K562 (cell line): Measurements from ENCODE around the gene SERPING1. TPM values are rescaled to one million over a fixed set of nuclear protein-coding genes. Genes with fewer than 3 reads are reported as not detected.

Source experiments
- ATAC-seq: fragments of 200-7000 bp; cut with Tn5 transposase; 3 replicates; pipeline ENCODE4 v1.9.1; 2020; ENCODE audit warnings: moderate library complexity
- BruUV-seq: library from RNA; stranded (reverse); fragments of 400-500 nt; replicated peaks from 2 replicates; lab custom pipeline; 2021; lab: Mats Ljungman, UMichigan
- CTCF ChIA-PET: fragments of 300-600 bp; formaldehyde crosslinking; extraction: SDS; loops from one replicate; lab custom pipeline; 2021; ENCODE audit warnings: low intra/inter-chr PET ratio; lab: Yijun Ruan, JAX
- POLR2A ChIA-PET: fragments of 300-600, 350-650 bp; sonication (Branson Sonifier 250); formaldehyde crosslinking; extraction: SDS; loops from one replicate; lab custom pipeline; 2021; ENCODE audit warnings: antibody characterized with exemption, inconsistent platforms; lab: Yijun Ruan, JAX
- DNase-seq, 4 experiments: peaks; one replicate each; pipeline versions ENCODE4 v3.0.0 to v3.0.0-alpha.2; 2011 to 2018; ENCODE audit warnings: low spot score in 3 of 4, mixed read lengths in 3 of 4; ENCODE audit errors: extremely low read depth in 1 of 4
- FAIRE-seq: peaks from 2 replicates; lab custom pipeline; 2011; peaks lifted over from hg19 to GRCh38; lab: Jason Lieb, UNC
- H2AFZ ChIP-seq: 2 replicates; pipeline ENCODE4 v1.6.0; 2011; ENCODE audit warnings: low read depth, low read length, control low read depth, inconsistent platforms
- H3K27ac ChIP-seq: fragments of 200-600 bp; 3 replicates; pipeline ENCODE4 v1.8.0; 2011; ENCODE audit warnings: low read depth, mild to moderate bottlenecking, control low read depth, inconsistent platforms, low read length, moderate library complexity, mixed read lengths; ENCODE audit errors: extremely low read depth
- H3K27me3 ChIP-seq, 2 experiments: fragments of 300-600 bp in 1 of 2; 2 replicates in 1 of 2; 3 replicates in 1 of 2; pipeline versions ENCODE4 v1.6.0 to v1.8.0; 2011; ENCODE audit warnings: inconsistent platforms in 2 of 2, low read length in 2 of 2, mild to moderate bottlenecking in 1 of 2, mixed read lengths in 1 of 2, moderate library complexity in 1 of 2; ENCODE audit not compliant: control insufficient read depth in 2 of 2, insufficient read depth in 2 of 2
- H3K36me3 ChIP-seq: fragments of 300-600 bp; 3 replicates; pipeline ENCODE4 v1.8.0; 2011; ENCODE audit warnings: mild to moderate bottlenecking, low read length, inconsistent platforms; ENCODE audit not compliant: control insufficient read depth, insufficient read depth
- H3K4me1 ChIP-seq, 2 experiments: fragments of 200-600 bp in 1 of 2; replicated peaks in 1 of 2; 2 replicates in 1 of 2; 3 replicates in 1 of 2; pipeline versions ENCODE4 v1.5.1 to v1.8.0; 2011; ENCODE audit warnings: inconsistent platforms in 2 of 2, low read length in 2 of 2, mild to moderate bottlenecking in 1 of 2, mixed read lengths in 1 of 2, moderate library complexity in 1 of 2; ENCODE audit not compliant: control insufficient read depth in 2 of 2, insufficient read depth in 2 of 2
- H3K4me2 ChIP-seq: 2 replicates; pipeline ENCODE4 v1.6.1; 2011; ENCODE audit warnings: low read length, control low read depth, inconsistent platforms, mixed read lengths; ENCODE audit not compliant: insufficient read depth
- H3K4me3 ChIP-seq: fragments of 200-600 bp; sonication (generic), shearing (Covaris generic); 2 replicates; pipeline ENCODE4 v1.5.1; 2016; ENCODE audit warnings: control low read depth, inconsistent platforms
- H3K79me2 ChIP-seq: fragments of 200-600 bp; 3 replicates; pipeline ENCODE4 v1.8.0; 2011; ENCODE audit warnings: low read length, inconsistent platforms; ENCODE audit not compliant: control insufficient read depth, insufficient read depth
- H3K9ac ChIP-seq, 2 experiments: 2 replicates each; pipeline versions ENCODE4 v1.6.0 to v1.6.1; 2011; ENCODE audit warnings: low read depth in 2 of 2, low read length in 2 of 2, control low read depth in 1 of 2, inconsistent platforms in 1 of 2, mild to moderate bottlenecking in 1 of 2, mixed read lengths in 1 of 2; ENCODE audit not compliant: insufficient read depth in 1 of 2
- H3K9me1 ChIP-seq: one replicate; pipeline ENCODE4 v1.6.0; 2011; ENCODE audit warnings: inconsistent platforms, mild to moderate bottlenecking, low read length, moderate library complexity; ENCODE audit not compliant: control insufficient read depth, insufficient read depth
- H3K9me3 ChIP-seq: replicated peaks from 2 replicates; pipeline ENCODE4 v1.5.1; 2011; ENCODE audit warnings: low read depth, low read length, inconsistent platforms; ENCODE audit not compliant: control insufficient read depth, insufficient read depth
- H4K20me1 ChIP-seq: replicated peaks from 2 replicates; pipeline ENCODE4 v1.6.1; 2011; ENCODE audit warnings: low read length, inconsistent platforms, mixed read lengths; ENCODE audit not compliant: control insufficient read depth, insufficient read depth
- ATF3 ChIP-seq, 2 experiments: fragments of 450-650 bp in 1 of 2; sonication (generic) in 1 of 2; formaldehyde crosslinking in 1 of 2; IDR thresholded peaks in 1 of 2; conservative IDR thresholded peaks in 1 of 2; 2 replicates each; pipeline versions ENCODE4 v1.6.1 to v1.8.1; 2016 to 2023; ENCODE audit warnings: mild to moderate bottlenecking in 2 of 2, moderate library complexity in 2 of 2, inconsistent platforms in 1 of 2, missing genetic modification reagents in 1 of 2
- CBFA2T2 ChIP-seq: fragments of 450-650 bp; conservative IDR thresholded peaks from 2 replicates; pipeline ENCODE4 v1.6.1; 2017; ENCODE audit warnings: mild to moderate bottlenecking
- CEBPB ChIP-seq: fragments of 450-650 bp; IDR thresholded peaks from 2 replicates; pipeline ENCODE4 v1.6.1; 2016; ENCODE audit warnings: missing genetic modification characterization, missing compliant biosample characterization
- DEAF1 ChIP-seq: fragments of 450-650 bp; formaldehyde crosslinking; IDR thresholded peaks from 2 replicates; pipeline ENCODE4 v1.4.0; 2020; ENCODE audit warnings: mild to moderate bottlenecking, moderate library complexity
- HMG20B ChIP-seq: fragments of 250-450 bp; sonication (Bioruptor Pico); IDR thresholded peaks from 2 replicates; pipeline ENCODE4 v1.5.0; 2021; ENCODE audit warnings: mild to moderate bottlenecking
- POLR3G ChIP-seq: IDR thresholded peaks from 2 replicates; pipeline ENCODE4 v1.6.1; 2011; ENCODE audit not compliant: insufficient read length, insufficient replicate concordance; ENCODE audit errors: extremely low read depth
- RAD21 ChIP-seq, 2 experiments: fragments of 250-450 bp in 1 of 2; fragments of 450-650 bp in 1 of 2; sonication (Bioruptor Pico) in 1 of 2; formaldehyde crosslinking in 1 of 2; IDR thresholded peaks in 1 of 2; conservative IDR thresholded peaks in 1 of 2; 2 replicates each; pipeline versions ENCODE4 v1.4.0 to v1.8.0; 2020 to 2022; ENCODE audit warnings: mild to moderate bottlenecking in 2 of 2, moderate library complexity in 1 of 2
- SMC3 ChIP-seq: conservative IDR thresholded peaks from 2 replicates; pipeline ENCODE4 v1.6.1; 2011; ENCODE audit warnings: low read depth, low read length, improper control_type of control experiment; ENCODE audit not compliant: insufficient read depth
- STAG1 ChIP-seq: sonication (generic); formaldehyde crosslinking; IDR thresholded peaks from 2 replicates; pipeline ENCODE4 v1.5.0; 2020; ENCODE audit warnings: missing genetic modification reagents, borderline replicate concordance
- TFAM ChIP-seq: fragments of 250-450 bp; sonication (Bioruptor Pico); conservative IDR thresholded peaks from 2 replicates; pipeline ENCODE4 v1.5.0; 2021; ENCODE audit warnings: mild to moderate bottlenecking, moderate library complexity
- WGBS: fragments of 100-300 bp; shearing (Covaris generic); methylation state at CpG from one replicate; pipeline ENCODE4 v1.1.6; 2016; ENCODE audit warnings: low coverage, mixed read lengths; ENCODE audit not compliant: insufficient coverage; ENCODE audit errors: missing lambda C conversion rate; 5-methylcytosine and 5-hydroxymethylcytosine counted together
- in situ Hi-C: fragments of 300-500 bp; cut with MboI; formaldehyde crosslinking; loops from 4 replicates; pipeline ENCODE4 v1.15.0; 2018; ENCODE audit warnings: inconsistent platforms, mixed read lengths
- intact Hi-C: fragments of 100-400 bp; cut with micrococcal nuclease; formaldehyde crosslinking; loops from 2 replicates; pipeline ENCODE4 v1.14.2; 2022
- polyA plus RNA-seq, 8 experiments: library from polyadenylated mRNA; depleted of rRNA in 4 of 8; stranded (reverse) in 5 of 8; unstranded in 3 of 8; fragments of >200 nt; fragmentation: Nextera tagmentation in 2 of 8; fragmentation: Illumina TruSeq in 1 of 8; extraction: Ambion mirVana in 2 of 8; extraction: Trizol in 1 of 8; gene quantifications; 2 replicates each; pipeline versions ENCODE4 v1.2.1 to v1.2.3, GENCODE V29; 2011 to 2014; ENCODE audit warnings: inconsistent platforms in 1 of 8, missing spikeins in 1 of 8
- total RNA-seq, 7 experiments: library from RNA; depleted of rRNA in 6 of 7; stranded (reverse); fragments of >200 nt in 6 of 7; fragmentation: Illumina TruSeq in 2 of 7; extraction: Trizol in 2 of 7; gene quantifications; 2 replicates each; pipeline versions ENCODE4 v1.2.1 to v1.2.3, GENCODE V29; 2011 to 2021; ENCODE audit warnings: low replicate concordance in 1 of 7
- TF ChIP-seq, protein P1 (sequence below), 3 experiments: IDR thresholded peaks in 2 of 3; conservative IDR thresholded peaks in 1 of 3; 2 replicates each; pipeline ENCODE4 v1.5.1; 2011 to 2012; ENCODE audit warnings: low read length in 3 of 3, mild to moderate bottlenecking in 3 of 3, control low read depth in 2 of 3, improper control_type of control experiment in 1 of 3, inconsistent platforms in 1 of 3, low read depth in 1 of 3, mixed read lengths in 1 of 3, moderate library complexity in 1 of 3; ENCODE audit not compliant: insufficient read depth in 2 of 3

The SERPING1 gene
- total and polyA plus RNA-seq, 9 of the 15 experiments (the other 6 are each of a cell fraction or from before 2014, with no cell fraction given): 0.10 to 1.00 (median 0.21) TPM; not detected in 2

DNA sequence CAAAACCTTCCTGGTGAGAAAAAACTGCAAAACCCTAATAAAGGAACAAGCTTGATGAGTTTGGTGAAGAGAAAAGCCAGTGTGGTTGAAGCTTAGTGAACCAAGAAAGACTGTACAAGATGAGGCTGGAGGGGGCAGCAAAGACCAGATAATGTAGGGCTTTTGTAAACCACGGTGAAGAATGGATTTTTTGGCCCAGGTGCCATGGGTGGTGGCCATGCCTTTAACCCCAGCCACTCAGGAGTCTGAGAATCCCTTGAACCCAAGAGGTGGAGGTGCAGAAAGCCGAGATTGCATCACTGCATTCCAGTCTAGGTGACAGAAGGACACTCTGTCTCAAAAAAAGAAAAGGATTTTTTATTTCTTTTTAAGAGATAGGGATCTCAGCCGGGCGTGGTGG is 65.4 kb downstream of the SERPING1 start:
- DNase-seq: peak in 1 of 4 experiments; percentile 57
- 32% methylated on average over 4 of the region's 4 CpGs for WGBS
- Histone ChIP-seq H3K27me3 (no peaks in the 10 kb centered on the region), H3K27ac (no peak overlapping the region), H3K4me2 (no peak overlapping the region), H3K9me3 (no peaks in the 10 kb centered on the region), H2AFZ (no peak overlapping the region), H3K9ac (no peak overlapping the region; a peak in 1 of 4 replicates), H3K4me1 (peaks cover 5 to 6% of the 10 kb centered on the region in 2 experiments; a peak in 4 of 5 replicates), H3K4me3 (no peak overlapping the region), H3K79me2 (peaks cover 19% of the 10 kb centered on the region), H3K36me3 (peaks cover 34% of the 10 kb centered on the region; the same call in 2 of the 3 replicates), H3K9me1 (no peaks in the 10 kb centered on the region), H4K20me1 (no peaks in the 10 kb centered on the region)
- CTCF ChIA-PET: interaction anchor here (0.9 kb wide), 1 partner anchor 138 kb away, joined by 6 read pairs; no protein-coding TSS in a partner anchor
- POLR2A ChIA-PET: interaction anchor here (0.6 to 1.2 kb wide), 7 partner anchors 12 to 349 kb away, joined by 3 read pairs; partner anchors contain the start of gene SELENOH
- FAIRE-seq: no peak
- BruUV-seq: no TSS peak
- in situ Hi-C loops (loop anchor here (10.0 to 25.0 kb wide), 2 partner anchors 142 to 849 kb away; partner anchors contain the start of gene OR5B21), intact Hi-C loops (loop anchor here (10.0 kb wide), 1 partner anchor 402 kb away; no protein-coding TSS in a partner anchor)
- no peak for ATAC-seq
- no peak for TF ChIP-seq HMG20B (CRISPR knock-in tag)
- TF ChIP-seq, protein P1, sequence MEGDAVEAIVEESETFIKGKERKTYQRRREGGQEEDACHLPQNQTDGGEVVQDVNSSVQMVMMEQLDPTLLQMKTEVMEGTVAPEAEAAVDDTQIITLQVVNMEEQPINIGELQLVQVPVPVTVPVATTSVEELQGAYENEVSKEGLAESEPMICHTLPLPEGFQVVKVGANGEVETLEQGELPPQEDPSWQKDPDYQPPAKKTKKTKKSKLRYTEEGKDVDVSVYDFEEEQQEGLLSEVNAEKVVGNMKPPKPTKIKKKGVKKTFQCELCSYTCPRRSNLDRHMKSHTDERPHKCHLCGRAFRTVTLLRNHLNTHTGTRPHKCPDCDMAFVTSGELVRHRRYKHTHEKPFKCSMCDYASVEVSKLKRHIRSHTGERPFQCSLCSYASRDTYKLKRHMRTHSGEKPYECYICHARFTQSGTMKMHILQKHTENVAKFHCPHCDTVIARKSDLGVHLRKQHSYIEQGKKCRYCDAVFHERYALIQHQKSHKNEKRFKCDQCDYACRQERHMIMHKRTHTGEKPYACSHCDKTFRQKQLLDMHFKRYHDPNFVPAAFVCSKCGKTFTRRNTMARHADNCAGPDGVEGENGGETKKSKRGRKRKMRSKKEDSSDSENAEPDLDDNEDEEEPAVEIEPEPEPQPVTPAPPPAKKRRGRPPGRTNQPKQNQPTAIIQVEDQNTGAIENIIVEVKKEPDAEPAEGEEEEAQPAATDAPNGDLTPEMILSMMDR (IDR thresholded peaks at IDR 0.05 in 2 of 3, conservative IDR thresholded peaks at IDR 0.05 in 1 of 3; ENCODE audit: insufficient read depth in 2 of 3, low read depth in 1 of 3, low read length in 3 of 3): peak; percentile 39 to 68 (median 65); a peak in 5 of 6 replicates
- peak; percentile 38; the same call in 1 of the 2 replicates for TF ChIP-seq CEBPB (tag)
- no peak for TF ChIP-seq TFAM (CRISPR knock-in tag)
- peak; percentile 38; the same call in 1 of the 2 replicates for TF ChIP-seq DEAF1 (CRISPR knock-in tag)
- 0 out of 2 replicates have a peak, but pooled peaks have one; percentile 20 for TF ChIP-seq SMC3
- peak; percentile 62; the same call in 1 of the 2 replicates for TF ChIP-seq STAG1 (CRISPR knock-in tag)
- peak; percentile 69 for TF ChIP-seq ATF3 (IDR thresholded peaks at IDR 0.05)
- TF ChIP-seq ATF3 (CRISPR knock-in tag; conservative IDR thresholded peaks at IDR 0.05): no peak
- TF ChIP-seq RAD21 (CRISPR knock-in tag; conservative IDR thresholded peaks at IDR 0.05 in 1 of 2, IDR thresholded peaks at IDR 0.05 in 1 of 2): peak; percentile 56 to 78
- no peak for TF ChIP-seq CBFA2T2
- no peak for TF ChIP-seq POLR3G
